ENCODE results near the gene KANK2. TPM values are rescaled to one million over a fixed set of nuclear protein-coding genes. Genes with fewer than 3 reads are reported as not detected.
"Not testable (repeated sequence)": the region's sequence is repeated elsewhere in the genome, so short reads cannot be mapped to it uniquely, and the experiment has no call there.

The KANK2 gene
- total RNA-seq, 1 donor from 2014 or later = 170 TPM

DNA sequence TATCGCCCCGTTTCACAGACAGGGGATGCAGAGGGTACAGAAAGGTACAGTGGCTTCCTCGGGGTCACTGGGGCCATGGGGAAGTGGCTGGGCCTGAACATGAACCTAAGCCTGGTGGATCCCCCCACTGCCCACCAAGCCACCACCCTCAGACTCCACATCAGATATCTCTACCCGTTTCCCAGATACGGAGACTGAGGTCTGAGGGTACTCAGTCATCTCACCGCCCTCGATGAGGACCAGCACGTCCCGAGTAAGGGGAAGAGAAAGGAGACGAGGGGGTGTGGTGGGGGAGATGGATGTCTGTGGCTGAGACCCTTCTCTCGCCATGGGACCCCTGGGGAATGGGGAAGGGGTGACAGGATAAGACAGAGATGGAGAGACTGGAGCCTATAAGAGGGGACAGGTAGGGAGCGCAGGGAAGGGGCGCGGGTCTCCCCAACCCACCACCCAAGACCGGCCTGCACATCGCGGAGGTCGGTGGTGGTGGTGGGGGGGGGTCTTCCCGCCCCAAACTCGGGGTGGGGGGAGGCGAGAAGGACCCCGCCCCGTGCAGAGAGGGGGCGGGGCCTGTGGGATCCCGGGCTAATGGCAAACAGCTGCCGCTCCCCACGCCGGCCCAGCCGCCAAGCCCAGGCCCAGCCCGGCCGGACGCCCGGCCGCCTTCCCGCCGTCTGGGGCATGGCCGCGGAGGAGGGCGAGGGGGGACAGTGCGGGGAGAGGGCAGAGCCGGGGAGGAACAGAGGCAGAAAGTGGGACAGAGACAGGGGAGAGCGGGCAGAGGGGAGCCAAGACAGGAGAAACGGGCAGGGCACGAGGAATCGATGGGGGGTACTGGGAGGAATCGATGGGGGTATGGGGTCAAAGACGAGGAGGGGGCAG is 698 bp downstream of the KANK2 start:
- no peak for DNase-seq (ENCODE audit: low spot score)

DNA sequence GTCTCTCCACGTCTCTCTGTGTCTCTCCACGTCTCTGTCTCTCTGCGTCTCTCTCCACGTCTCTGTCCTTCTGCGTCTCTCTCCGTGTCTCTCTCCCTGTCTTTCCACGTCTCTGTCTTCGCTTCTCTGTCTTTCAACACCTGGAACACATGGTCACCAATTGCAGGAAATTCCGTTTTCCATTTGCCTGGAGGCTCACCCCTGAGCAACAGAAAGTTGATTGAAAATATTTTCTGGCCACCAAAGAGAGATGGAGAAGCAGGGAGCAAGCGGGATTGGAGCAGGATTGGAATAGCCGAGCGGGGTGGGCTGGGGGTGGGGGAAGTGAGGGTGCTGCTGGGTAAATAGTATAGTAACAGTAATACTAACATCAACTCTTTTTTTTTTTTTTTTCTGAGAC is 1.7 kb downstream of the KANK2 start:
- no peak for DNase-seq (ENCODE audit: low spot score)

DNA sequence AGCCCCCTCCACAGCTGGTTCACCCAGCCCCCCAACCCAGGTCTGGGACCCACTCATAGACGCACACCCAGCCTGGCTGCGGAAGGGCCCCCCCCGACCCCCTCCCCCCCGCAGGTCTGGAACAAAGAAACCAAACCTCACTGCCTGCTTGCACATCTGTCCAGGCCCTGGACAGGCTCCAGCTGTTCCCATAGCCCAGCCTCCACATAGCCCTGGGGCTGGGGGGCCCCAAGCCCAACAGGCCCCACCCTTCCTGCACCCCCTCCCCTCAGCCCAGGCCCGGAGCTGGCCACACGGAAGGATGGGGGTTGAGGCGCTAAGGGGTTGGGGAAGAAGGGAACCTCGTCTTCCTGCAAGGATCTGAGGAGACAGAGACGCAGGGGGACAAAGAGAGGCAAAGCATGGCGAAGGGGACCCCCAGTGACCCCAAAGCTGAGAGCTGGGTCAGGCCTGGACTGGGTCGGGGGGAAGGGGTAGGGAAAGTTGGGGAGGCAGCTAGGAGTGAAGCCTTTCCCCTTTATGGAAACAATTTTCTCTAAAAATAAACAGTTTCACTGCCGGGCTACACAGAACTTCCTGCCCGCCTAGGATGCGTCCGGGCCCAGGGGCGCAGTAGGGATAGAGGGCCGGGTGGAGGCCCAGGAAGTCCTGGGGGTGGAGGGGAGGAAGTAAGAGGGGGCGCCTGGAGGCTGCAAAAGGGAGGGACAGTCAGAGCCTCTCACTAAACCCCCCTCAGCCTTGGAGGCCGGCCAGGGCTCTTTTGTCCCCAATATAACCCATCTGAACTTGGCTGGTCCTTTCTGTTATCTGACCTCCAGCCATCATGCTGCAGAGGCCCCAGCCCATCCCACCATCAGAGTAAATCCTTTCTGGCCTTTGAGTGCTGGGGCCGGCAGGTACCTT is 2.4 kb downstream of the KANK2 start:
- no peak for DNase-seq (ENCODE audit: low spot score)

DNA sequence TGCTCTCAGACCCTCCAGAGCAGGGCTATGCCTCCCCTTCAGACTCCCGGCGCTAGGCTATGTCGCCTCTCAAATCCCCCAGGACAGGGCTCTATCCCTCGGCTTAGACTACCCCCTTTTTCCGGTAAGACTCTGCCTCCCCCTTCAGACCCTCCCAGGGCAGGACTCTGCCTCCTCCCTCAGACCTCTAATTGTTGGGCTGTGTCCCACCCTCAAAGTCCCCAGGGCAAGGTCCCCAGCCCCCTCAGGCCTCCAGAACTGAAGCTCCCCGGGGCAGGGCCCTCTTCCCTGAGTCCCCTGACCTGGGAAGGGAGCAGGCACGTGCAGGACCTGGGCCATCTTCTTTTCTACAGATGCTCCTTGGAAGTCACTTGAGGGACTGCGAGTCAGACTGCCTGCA is 3.2 kb downstream of the KANK2 start:
- no peak for DNase-seq (ENCODE audit: low spot score)

DNA sequence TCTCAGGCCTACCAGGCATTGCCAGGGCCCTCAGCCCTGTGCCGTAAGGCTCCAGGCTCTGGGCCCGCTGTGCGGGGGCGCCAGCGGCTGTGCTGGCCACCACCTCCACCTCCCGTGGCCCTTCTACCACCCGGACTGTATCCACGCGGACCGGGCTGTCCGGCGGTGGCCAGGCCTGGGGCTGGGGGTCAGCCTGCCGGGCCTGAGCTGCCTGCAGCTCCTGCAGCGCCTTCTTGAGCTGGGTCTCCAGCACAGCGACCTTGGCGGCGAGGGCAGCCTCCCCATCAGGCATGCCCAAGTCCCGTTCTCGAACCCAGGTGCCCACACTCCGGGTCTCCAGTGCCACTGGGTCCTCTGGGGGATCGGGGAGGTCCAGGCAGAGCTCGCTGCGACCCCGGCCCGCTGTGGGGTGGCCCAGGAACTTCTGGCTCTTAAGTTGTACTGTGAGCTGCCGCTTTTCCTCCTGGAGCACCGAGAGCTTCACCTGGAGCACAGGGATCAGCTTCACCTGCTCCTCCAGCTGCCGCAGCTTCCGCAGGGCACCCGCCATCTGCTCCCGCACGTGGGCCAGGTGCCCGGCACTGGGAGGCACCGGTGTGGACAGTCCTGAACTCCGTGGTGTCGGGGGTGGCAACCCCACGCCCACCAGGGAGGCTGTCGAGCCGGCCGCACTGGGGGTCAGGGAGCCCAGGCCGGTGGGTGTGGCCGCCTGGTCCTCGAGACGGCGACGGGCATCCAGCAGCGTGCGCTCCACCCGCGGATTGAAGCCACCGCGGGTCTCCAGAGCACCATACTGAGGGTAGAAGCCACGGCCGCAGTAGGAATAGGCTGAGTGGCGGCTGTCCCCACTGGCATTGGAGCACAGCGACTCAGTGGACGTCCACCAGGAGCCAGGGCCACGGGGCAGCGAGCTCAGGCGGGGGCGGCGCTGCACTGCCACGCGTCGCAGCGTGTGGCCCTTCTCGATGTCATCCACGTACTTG is 4.1 kb downstream of the KANK2 start:
- DNase-seq (ENCODE audit: low spot score) = no peak

DNA sequence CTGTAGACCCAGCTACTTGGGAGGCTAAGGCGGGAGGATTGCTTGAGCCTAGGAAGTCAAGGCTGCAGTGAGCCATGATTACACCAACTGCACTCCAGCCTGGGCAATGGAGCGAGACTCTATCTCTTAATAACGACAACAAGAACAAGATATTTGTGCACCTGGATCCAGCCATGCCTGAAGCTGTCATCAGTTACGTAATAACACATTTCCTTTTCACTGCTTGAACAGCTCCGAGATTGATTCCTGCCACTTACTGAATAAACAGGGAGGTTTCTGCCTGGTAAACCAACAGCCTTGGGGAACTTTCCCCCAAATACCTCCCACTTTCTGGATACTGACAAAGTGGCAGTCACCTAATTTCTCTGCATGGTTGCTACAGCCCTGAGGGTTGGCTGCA is 5.4 kb downstream of the KANK2 start:
- no peak for DNase-seq (ENCODE audit: low spot score)

DNA sequence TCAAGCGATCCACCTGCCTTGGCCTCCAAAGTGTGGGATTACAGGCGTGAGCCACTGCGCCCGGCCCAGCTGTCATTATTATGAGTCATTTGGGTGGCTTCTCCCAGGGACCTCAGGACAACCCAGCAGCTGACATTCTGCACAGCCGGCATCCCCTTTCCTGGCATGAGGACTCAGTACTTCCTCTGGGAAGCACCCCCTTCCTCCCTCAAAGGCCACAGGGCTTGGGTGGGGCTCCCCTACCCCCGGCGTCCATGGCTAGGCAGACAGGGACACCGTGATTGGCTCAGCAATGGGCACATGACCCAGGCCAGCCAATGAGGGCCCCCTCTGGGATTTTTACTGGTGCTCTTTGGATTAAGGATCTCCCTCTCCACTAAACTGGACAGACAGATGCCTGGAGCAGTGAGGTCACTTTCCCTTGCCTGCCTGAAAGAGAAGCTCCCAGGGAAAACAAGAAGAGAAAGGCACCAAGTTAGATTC is 6.0 kb downstream of the KANK2 start:
- DNase-seq (ENCODE audit: low spot score) = peak; percentile 72

DNA sequence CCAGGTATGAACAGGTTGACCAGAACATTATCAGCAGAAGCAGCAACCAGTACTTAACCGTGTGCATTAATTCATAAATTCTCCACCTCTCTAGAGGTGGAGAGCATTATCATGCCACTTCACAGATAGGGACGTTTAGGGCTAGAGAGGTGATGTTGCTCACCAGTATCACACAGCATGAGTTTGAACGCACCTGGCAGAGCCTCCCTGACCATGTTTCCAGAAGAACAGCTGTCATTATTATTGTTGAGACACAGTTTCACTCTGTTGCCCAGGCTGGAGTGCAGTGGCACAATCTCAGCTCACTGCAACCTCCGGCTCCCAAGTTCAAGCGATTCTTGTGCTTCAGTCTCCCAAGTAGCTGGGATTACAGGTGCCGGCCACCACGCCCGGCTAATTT is 6.8 kb downstream of the KANK2 start:
- DNase-seq (ENCODE audit: low spot score) = no peak

DNA sequence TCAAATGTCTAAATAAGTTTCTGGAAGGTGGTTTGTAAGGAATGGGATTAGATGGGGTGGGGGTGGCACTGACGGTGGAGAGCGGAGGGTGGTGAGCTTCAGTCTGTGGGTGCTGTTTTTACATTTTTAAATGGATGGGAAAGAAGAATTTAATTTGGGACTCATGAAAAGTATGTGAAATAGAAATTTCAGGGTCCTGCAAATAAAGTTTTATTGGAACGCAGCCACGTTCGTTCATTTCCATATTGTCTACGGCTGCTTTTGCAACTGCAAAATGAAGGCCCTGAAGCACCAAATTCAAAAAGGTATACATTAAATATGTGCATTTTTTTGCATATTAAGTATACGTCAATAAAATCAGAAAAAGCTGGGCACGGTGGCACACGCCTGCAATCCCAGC is 9.9 kb downstream of the KANK2 start:
- no peak for DNase-seq (ENCODE audit: low spot score)

DNA sequence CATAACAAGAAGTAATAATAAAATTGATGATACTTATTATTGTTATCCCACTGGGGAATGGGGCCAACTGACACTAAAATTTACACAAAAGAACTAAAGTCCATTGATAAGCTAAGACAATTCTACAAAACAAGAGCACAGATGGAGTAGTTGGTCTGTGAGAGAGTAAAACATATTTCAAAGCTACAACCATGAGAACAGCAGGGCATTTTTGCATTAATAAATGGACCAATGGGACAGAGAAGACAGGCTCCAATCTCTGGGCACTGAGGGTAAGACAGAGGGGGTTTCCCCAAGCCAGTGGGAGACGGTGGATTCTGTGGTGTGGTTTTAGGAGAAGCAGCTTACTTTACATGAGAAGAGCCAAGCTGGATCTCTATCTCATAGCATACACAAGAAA is 14.4 kb downstream of the KANK2 start:
- no peak for DNase-seq (ENCODE audit: low spot score)

DNA sequence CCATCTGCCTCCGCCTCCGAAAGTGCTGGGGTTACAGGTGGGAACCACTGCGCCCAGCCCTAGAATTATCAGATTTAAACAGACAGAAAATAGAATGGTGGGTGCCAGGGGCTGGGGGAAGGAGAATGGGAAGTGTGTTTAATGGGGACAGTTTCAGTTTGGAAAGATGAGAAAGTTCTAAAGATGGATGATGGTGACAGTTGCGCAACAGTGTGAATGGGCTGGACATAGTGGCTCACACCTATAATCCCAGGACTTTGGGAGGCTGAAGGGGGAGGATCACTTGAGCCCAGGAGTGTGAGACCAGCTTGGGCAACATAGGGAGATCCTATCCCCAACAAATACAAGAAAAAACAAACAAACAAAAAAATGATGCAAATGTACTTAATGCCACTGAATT is 15.9 kb downstream of the KANK2 start:
- DNase-seq (ENCODE audit: low spot score) = no peak

DNA sequence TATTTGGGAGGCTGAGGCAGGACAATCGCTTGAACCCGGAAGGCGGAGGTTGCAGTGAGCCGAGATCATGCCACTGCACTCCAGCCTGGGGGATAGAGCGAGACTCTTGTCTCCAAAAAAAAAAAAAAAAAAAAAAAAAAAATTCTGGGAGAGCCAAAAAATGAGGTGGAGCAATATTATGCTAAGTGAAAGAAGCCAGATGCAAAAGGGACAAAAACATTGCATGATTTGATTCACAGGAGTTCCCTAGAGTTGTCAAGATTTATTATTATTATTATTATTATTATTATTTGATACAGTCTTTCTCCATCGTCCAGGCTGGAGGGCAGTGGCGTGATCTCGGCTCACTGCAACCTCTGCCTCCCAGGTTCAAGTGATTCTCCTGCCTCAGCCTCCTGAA is 16.4 kb downstream of the KANK2 start:
- DNase-seq (ENCODE audit: low spot score) = not testable (repeated sequence)

DNA sequence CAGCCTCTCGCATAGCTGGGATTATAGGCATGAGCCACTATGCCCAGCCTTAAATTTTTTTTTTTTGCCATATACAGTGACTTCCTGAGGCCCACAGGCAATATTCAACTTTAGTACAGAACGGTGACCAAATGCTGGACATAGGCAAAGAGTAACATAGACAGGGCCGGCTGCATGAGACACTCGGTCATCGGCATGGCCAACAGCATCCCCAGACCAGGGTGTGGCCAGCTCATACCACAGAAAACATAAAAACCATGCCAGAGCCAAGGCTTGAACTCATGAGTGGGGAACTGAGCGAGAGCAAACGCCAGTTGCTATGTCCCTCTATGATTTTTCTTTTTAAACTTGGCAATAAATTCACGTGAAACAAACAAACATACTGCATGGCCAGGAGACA is 17.0 kb downstream of the KANK2 start:
- no peak for DNase-seq (ENCODE audit: low spot score)

DNA sequence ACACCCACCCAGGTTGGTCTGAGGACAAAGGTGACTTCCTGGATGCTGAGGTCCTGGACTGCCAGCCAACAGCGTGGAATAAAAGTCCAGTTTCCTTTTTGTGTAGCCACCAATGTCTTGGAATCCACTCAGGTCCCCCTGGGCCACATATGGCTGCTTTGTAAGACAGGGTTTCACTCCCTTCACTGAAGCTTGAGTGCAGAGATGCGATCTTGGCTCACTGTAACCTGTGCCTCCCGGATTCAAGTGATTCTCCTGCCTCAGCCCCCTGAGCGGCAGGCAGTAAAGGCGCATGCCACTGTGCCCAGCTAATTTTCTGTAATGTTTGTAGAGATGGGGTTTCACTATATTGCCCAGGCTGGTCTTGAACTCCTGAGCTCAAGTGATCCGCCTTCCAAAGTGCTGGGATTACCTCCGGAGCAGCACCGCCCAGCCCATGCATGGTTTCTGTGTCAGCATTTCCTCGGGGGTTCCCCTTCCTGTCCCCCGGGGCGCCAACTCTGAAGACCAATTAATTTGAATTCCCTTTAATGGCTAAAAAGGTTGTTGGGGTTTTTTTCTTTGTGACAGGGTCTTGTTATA is 17.5 kb downstream of the KANK2 start:
- DNase-seq (ENCODE audit: low spot score) = no peak

DNA sequence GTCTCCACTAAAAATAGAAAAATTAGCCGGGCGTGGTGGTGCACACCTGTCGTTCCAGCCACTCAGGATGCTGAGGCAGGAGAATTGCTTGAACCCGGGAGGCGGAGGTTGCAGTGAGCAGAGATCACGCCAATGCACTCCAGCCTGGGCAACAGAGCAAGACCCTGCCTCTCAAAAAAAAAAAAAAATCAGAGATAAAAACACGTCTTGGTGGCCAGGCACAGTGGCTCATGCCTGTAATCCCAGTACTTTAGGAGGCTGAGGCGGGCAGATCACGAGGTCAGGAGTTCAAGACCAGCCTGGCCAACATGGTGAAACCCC is 18.2 kb downstream of the KANK2 start:
- DNase-seq (ENCODE audit: low spot score) = not testable (repeated sequence)

DNA sequence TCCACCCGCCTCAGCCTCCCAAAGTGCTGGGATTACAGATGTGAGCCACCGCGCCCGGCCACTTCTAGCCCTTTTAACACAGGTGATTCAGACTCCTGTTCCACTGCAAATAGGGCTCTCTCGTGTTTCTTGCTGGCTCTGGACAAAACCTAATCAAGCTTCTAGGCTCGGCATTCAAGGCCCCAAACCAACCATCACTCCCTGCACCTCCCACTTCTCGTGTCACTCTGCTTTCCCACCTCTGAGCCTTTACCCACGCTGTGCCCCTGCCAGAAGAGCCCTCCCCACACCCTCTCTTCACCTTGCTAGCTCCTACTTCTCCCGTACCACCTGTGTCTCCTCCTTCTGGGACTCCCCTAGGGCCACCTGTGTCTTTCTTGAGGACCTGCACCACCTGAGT is 19.8 kb downstream of the KANK2 start:
- no peak for DNase-seq (ENCODE audit: low spot score)

DNA sequence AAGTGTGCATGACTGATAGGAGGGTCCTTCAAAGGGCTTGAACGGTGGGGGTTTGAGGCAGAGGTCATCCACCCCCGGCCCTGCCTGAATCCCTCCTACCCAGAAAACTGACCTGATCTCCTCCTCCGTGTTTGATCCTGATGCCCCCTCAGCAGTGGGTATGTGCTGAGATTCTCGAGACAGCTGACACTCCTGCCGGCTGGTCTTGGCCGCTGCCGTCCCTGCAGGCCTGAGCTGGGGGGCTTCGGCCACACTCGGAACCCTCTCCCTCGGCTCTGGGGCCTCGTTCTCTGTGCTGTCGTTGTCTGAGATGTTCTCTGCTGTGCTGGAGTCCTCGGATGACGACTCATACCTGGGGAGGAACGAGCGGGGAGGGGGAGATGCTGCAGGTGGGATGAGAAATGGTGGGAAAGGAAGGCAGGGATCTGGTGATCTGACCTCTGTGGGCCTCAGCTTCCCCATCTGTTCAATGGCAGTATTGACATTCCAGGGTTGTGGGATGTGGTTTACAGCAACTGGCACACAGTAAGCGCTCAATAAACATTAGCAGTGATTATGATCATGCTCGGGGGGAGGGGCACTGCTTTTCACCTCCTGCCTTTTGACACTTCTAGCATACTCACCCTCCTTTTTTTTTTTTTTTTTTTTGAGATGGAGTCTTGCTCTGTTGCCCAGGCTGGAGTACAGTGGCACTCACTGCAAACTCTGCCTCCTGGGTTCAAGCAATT is 20.7 kb downstream of the KANK2 start:
- DNase-seq (ENCODE audit: low spot score) = no peak

DNA sequence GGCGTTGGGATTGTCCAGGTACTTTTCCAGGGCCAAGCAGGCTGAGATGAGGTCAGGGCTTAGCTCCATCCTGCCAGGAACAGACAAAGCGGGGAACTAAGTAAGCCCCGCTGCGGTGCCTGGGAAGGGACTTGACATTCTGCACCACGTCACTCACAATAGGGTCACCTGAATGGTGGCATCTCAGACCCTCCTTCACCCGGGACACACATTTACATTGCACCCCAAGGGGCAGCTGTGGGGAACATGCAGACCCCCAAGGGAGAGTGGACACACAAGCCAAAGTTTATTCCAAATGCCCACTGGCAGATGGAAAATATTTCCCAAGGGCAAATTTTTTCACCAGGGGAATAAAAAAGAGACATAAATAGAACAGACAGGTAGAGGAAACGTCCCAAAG is 21.4 kb downstream of the KANK2 start:
- no peak for DNase-seq (ENCODE audit: low spot score)

DNA sequence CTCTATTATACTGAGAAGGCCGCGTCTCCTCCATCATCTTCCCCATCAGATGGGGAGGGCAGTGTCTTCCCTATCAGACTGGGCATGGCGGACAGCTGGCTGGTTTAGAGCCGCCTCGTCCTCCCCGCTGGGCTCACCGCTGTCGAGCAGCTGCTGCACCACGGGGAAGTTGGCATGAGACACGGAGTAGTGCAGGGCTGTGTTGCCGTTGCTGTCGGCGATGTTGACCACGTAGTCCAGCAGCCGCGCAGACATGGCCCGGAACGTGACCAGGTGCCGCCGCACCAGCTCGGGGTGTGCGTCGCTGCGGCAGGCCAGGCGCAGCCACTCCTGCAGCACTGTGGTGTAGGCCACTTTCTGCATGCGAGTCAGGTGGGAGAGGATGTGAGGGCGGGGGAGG is 23.0 kb downstream of the KANK2 start:
- DNase-seq (ENCODE audit: low spot score) = no peak

DNA sequence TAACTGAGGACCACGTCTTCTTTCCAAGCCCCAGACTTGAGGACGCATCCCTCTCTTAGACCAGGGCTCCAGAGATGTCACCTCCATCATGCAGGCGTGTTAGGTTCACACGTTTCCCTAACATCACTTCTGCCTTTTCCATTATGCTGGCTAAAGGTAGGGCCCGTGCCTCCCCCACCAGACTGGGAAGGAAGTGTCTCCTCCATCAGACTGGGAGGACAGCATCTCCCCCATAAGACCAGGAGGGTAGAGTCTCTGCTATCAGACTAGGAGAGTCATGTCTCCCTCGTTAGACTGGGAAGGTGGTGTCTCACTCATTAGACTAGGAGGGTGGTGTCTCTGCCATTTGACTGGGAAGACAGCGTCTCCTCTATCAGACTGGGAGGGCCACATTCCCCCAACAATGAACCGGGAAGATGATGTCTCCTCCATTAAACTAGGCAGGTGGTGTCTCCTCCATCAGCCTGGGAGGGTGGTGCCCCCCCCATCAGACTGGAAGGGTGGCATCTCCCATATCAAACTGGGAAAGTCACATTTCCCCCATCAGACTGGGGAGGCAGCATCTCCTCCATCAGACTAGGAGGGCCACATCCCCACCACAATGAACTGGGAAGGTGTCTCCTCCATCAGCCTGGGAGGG is 23.7 kb downstream of the KANK2 start:
- no peak for DNase-seq (ENCODE audit: low spot score)
